Panc1 (cell line): ENCODE results near the gene TMEM236. TPM values are rescaled to one million over a fixed set of nuclear protein-coding genes. Genes with fewer than 3 reads are reported as not detected.

Experiments used
- ATAC-seq: fragments of 200-7000 bp; cut with Tn5 transposase; 2 replicates; pipeline ENCODE4 v1.9.1; 2020; ENCODE audit warnings: mild to moderate bottlenecking, moderate library complexity
- BruUV-seq: library from RNA; stranded (reverse); fragments of 400-500 nt; replicated peaks from 2 replicates; lab custom pipeline; 2021; lab: Mats Ljungman, UMichigan
- CTCF ChIA-PET: fragments of 300-600 bp; sonication (Branson Sonifier 250); formaldehyde crosslinking; loops from one replicate; lab custom pipeline; 2022; ENCODE audit warnings: antibody characterized with exemption; lab: Charles Lee
- POLR2A ChIA-PET: fragments of 300-600 bp; sonication (Branson Sonifier 250); formaldehyde crosslinking; loops from one replicate; lab custom pipeline; 2022; ENCODE audit warnings: antibody characterized with exemption; lab: Charles Lee
- DNase-seq: peaks from one replicate; pipeline ENCODE4 v3.0.0-alpha.2; 2010; ENCODE audit warnings: low read depth, low spot score
- H3K27ac ChIP-seq: 2 replicates; pipeline ENCODE4 v1.5.1; 2011; ENCODE audit warnings: mild to moderate bottlenecking, low read length, inconsistent platforms
- H3K27me3 ChIP-seq: fragments of 200-500 bp; sonication (Bioruptor generic); 2 replicates; pipeline ENCODE4 v1.6.0; 2014; ENCODE audit warnings: low read length, inconsistent platforms; ENCODE audit not compliant: control insufficient read depth, insufficient read depth
- H3K36me3 ChIP-seq: fragments of 200-500 bp; sonication (Bioruptor generic); 2 replicates; pipeline ENCODE4 v1.5.1; 2014; ENCODE audit warnings: inconsistent platforms, mild to moderate bottlenecking, low read length, moderate library complexity; ENCODE audit not compliant: control insufficient read depth, insufficient read depth
- H3K4me1 ChIP-seq: 2 replicates; pipeline ENCODE4 v1.5.1; 2011; ENCODE audit warnings: inconsistent platforms, mild to moderate bottlenecking, low read length, moderate library complexity; ENCODE audit not compliant: control insufficient read depth, insufficient read depth
- H3K4me3 ChIP-seq, 2 experiments: 2 replicates each; pipeline ENCODE4 v1.5.1; 2011 to 2012; ENCODE audit warnings: low read depth in 2 of 2, low read length in 2 of 2, mild to moderate bottlenecking in 2 of 2, inconsistent platforms in 1 of 2, moderate library complexity in 1 of 2
- H3K9me3 ChIP-seq: fragments of 200-500 bp; sonication (Bioruptor generic); 2 replicates; pipeline ENCODE4 v1.5.1; 2014; ENCODE audit warnings: low read depth, mild to moderate bottlenecking, inconsistent platforms, low read length, moderate library complexity; ENCODE audit not compliant: control insufficient read depth, insufficient read depth
- CTCF ChIP-seq: fragments of 450-650 bp; IDR thresholded peaks from 2 replicates; pipeline ENCODE4 v1.5.1; 2017; ENCODE audit warnings: mild to moderate bottlenecking
- POLR2AphosphoS5 ChIP-seq: IDR thresholded peaks from 2 replicates; pipeline ENCODE4 v1.6.1; 2012; ENCODE audit warnings: mild to moderate bottlenecking, low read depth, low read length, moderate library complexity
- REST ChIP-seq, 2 experiments: IDR thresholded peaks; 2 replicates each; pipeline ENCODE4 v1.6.1; 2011 to 2012; ENCODE audit warnings: low read depth in 2 of 2, control low read depth in 1 of 2, low read length in 1 of 2, mild to moderate bottlenecking in 1 of 2, moderate library complexity in 1 of 2; ENCODE audit not compliant: insufficient read depth in 1 of 2
- SIN3A ChIP-seq: IDR thresholded peaks from 2 replicates; pipeline ENCODE4 v1.6.1; 2012; ENCODE audit warnings: low read depth, mild to moderate bottlenecking, low read length, moderate library complexity, borderline replicate concordance; ENCODE audit not compliant: insufficient read depth
- TCF7L2 ChIP-seq: IDR thresholded peaks from 2 replicates; pipeline ENCODE4 v1.6.1; 2011; ENCODE audit warnings: mild to moderate bottlenecking, low read depth, low read length, inconsistent platforms
- in situ Hi-C: cut with HindIII; loops from 2 replicates; pipeline ENCODE4 v1.10.0; 2016; ENCODE audit warnings: low sequenced_read_pairs, low pct_unique_long_range_greater_than_20kb
- intact Hi-C: fragments of 100-400 bp; cut with micrococcal nuclease; formaldehyde crosslinking; loops from one replicate; pipeline ENCODE4 v1.10.0; 2022; ENCODE audit not compliant: unreplicated experiment
- total RNA-seq: library from RNA; stranded (reverse); gene quantifications from one replicate; pipeline ENCODE4 v1.2.1, GENCODE V29; 2021; ENCODE audit not compliant: unreplicated experiment

Gene TMEM236
- total RNA-seq, 1 experiment from 2014 or later: 0.05 TPM

GRCh38 chr10:17734432-17735080 lies 17.4 kb upstream of the TMEM236 start:
- DNase-seq: no peak
- no peaks in the 10 kb centered on the region for H3K9me3 ChIP-seq
- in situ Hi-C loops: no loop called here
- H3K36me3 ChIP-seq: no peaks in the 10 kb centered on the region
- H3K4me1 ChIP-seq: no peaks in the 10 kb centered on the region
- no peak overlapping the region for H3K27ac ChIP-seq
- no TSS peak for BruUV-seq
- ChIA-PET CTCF (no interaction called here), POLR2A (no interaction called here)
- TF ChIP-seq CTCF: no peak
- TF ChIP-seq REST (IDR thresholded peaks at IDR 0.05; ENCODE audit: insufficient read depth in 1 of 2, low read depth in 2 of 2, low read length in 1 of 2): no peak
- no peak for TF ChIP-seq TCF7L2
- TF ChIP-seq SIN3A: no peak
- no peak for TF ChIP-seq POLR2AphosphoS5
- no peak for ATAC-seq
- intact Hi-C loops: loop anchor here (10.0 kb wide), 1 partner anchor 480 kb away; no protein-coding TSS in a partner anchor
- H3K27me3 ChIP-seq: no peaks in the 10 kb centered on the region
- no peak overlapping the region for H3K4me3 ChIP-seq

- TF ChIP-seq REST (IDR thresholded peaks at IDR 0.05; ENCODE audit: insufficient read depth in 1 of 2, low read depth in 2 of 2, low read length in 1 of 2): no peak
- no peak for TF ChIP-seq SIN3A
- TF ChIP-seq CTCF: no peak
- no peak for TF ChIP-seq TCF7L2
- no peak for TF ChIP-seq POLR2AphosphoS5
- no TSS peak for BruUV-seq
- ChIA-PET POLR2A (no interaction called here), CTCF (interaction anchor here (0.6 kb wide), 1 partner anchor 941 kb away, joined by 5 read pairs; no protein-coding TSS in a partner anchor)
- ATAC-seq (no peak), DNase-seq (no peak)
- H3K4me3 ChIP-seq: no peak overlapping the region
- H3K36me3 ChIP-seq: no peaks in the 10 kb centered on the region
- H3K27me3 ChIP-seq: no peaks in the 10 kb centered on the region
- in situ Hi-C loops: no loop called here
- no peaks in the 10 kb centered on the region for H3K4me1 ChIP-seq
- H3K9me3 ChIP-seq: no peaks in the 10 kb centered on the region
- H3K27ac ChIP-seq: no peak overlapping the region
- intact Hi-C loops: loop anchor here (10.0 kb wide), 1 partner anchor 479 kb away; no protein-coding TSS in a partner anchor
These were observed 16.6 kb upstream of the TMEM236 start for GRCh38 chr10:17735166-17735941.
